ENCODE data around the gene LOX. TPM values are rescaled to one million over a fixed set of nuclear protein-coding genes. Genes with fewer than 3 reads are reported as not detected.
A peak's percentile ranks its signal among the peaks of the same experiment; 100 is the strongest.

LOX gene
- total RNA-seq: not detected

- Mint-ChIP-seq H3K27ac (no peak within 1 kb of the TSS), H3K4me1 (ENCODE audit: low read depth) (peaks cover 16% of the 10 kb centered on the region), H3K27me3 (ENCODE audit: low read depth) (peaks cover 55% of the 10 kb centered on the region), H3K36me3 (ENCODE audit: low read depth) (no peaks in the 10 kb centered on the region), H3K9me3 (ENCODE audit: insufficient read depth) (no peaks in the 10 kb centered on the region), H3K4me3 (peak within 1 kb of the TSS; percentile 71)
- ChIA-PET POLR2A (interaction anchor here (1.0 kb wide), 1 partner anchor 116 kb away, joined by 3 read pairs; no protein-coding TSS in a partner anchor), CTCF (interaction anchor here (1.3 kb wide), 1 partner anchor 23 kb away, joined by 3 read pairs; no protein-coding TSS in a partner anchor)
- ATAC-seq (no peak), DNase-seq (no peak)
These were observed at the start of gene LOX for GRCh38 chr5:122078116-122079110. TSS of gene LOX (minus strand) at chr5:122078259. CDS start at chr5:122077985, 274 bp downstream.

GRCh38 chr5:122126756-122127321 lies 48.8 kb upstream of the LOX start:
- Mint-ChIP-seq H3K9me3 (ENCODE audit: insufficient read depth) (no peaks in the 10 kb centered on the region), H3K27me3 (ENCODE audit: low read depth) (no peaks in the 10 kb centered on the region), H3K36me3 (ENCODE audit: low read depth) (no peaks in the 10 kb centered on the region), H3K4me3 (no peak overlapping the region), H3K4me1 (ENCODE audit: low read depth) (no peaks in the 10 kb centered on the region), H3K27ac (no peak overlapping the region)
- DNase-seq (no peak), ATAC-seq (no peak)
- ChIA-PET CTCF (no interaction called here), POLR2A (no interaction called here)

GRCh38 chr5:122126177-122126755 lies 48.2 kb upstream of the LOX start:
- ATAC-seq (no peak), DNase-seq (no peak)
- ChIA-PET CTCF (no interaction called here), POLR2A (no interaction called here)
- Mint-ChIP-seq H3K4me3 (no peak overlapping the region), H3K27me3 (ENCODE audit: low read depth) (no peaks in the 10 kb centered on the region), H3K9me3 (ENCODE audit: insufficient read depth) (no peaks in the 10 kb centered on the region), H3K4me1 (ENCODE audit: low read depth) (no peaks in the 10 kb centered on the region), H3K27ac (no peak overlapping the region), H3K36me3 (ENCODE audit: low read depth) (no peaks in the 10 kb centered on the region)

- Mint-ChIP-seq H3K27me3 (ENCODE audit: low read depth) (peaks cover 2% of the 10 kb centered on the region), H3K4me3 (no peak overlapping the region), H3K27ac (no peak overlapping the region), H3K9me3 (ENCODE audit: insufficient read depth) (no peaks in the 10 kb centered on the region), H3K4me1 (ENCODE audit: low read depth) (no peaks in the 10 kb centered on the region), H3K36me3 (ENCODE audit: low read depth) (no peaks in the 10 kb centered on the region)
- ChIA-PET CTCF (no interaction called here), POLR2A (no interaction called here)
- ATAC-seq: no peak
- no peak for DNase-seq
These were observed 46.7 kb upstream of the LOX start for GRCh38 chr5:122124766-122125165.

- H3K4me3 Mint-ChIP-seq: no peak overlapping the region
- ChIA-PET CTCF (no interaction called here), POLR2A (no interaction called here)
- no peaks in the 10 kb centered on the region for H3K4me1 Mint-ChIP-seq (ENCODE audit: low read depth)
- H3K27me3 Mint-ChIP-seq (ENCODE audit: low read depth): peaks cover 2% of the 10 kb centered on the region
- H3K27ac Mint-ChIP-seq: no peak overlapping the region
- no peaks in the 10 kb centered on the region for H3K9me3 Mint-ChIP-seq (ENCODE audit: insufficient read depth)
- DNase-seq: no peak
- ATAC-seq: no peak
- no peaks in the 10 kb centered on the region for H3K36me3 Mint-ChIP-seq (ENCODE audit: low read depth)
These were observed 43.7 kb upstream of the LOX start for GRCh38 chr5:122121479-122122465.

- DNase-seq: no peak
- POLR2A ChIA-PET: no interaction called here
- no peaks in the 10 kb centered on the region for H3K4me1 Mint-ChIP-seq (ENCODE audit: low read depth)
- no peaks in the 10 kb centered on the region for H3K9me3 Mint-ChIP-seq (ENCODE audit: insufficient read depth)
- CTCF ChIA-PET: no interaction called here
- H3K27me3 Mint-ChIP-seq (ENCODE audit: low read depth): peaks cover 2% of the 10 kb centered on the region
- no peak overlapping the region for H3K27ac Mint-ChIP-seq
- no peaks in the 10 kb centered on the region for H3K36me3 Mint-ChIP-seq (ENCODE audit: low read depth)
- no peak overlapping the region for H3K4me3 Mint-ChIP-seq
- ATAC-seq: no peak
These were observed 42.9 kb upstream of the LOX start for GRCh38 chr5:122120957-122121356.

GRCh38 chr5:122120493-122120892 lies 42.4 kb upstream of the LOX start:
- Mint-ChIP-seq H3K4me3 (no peak overlapping the region), H3K27me3 (ENCODE audit: low read depth) (peaks cover 2% of the 10 kb centered on the region), H3K36me3 (ENCODE audit: low read depth) (no peaks in the 10 kb centered on the region), H3K4me1 (ENCODE audit: low read depth) (no peaks in the 10 kb centered on the region), H3K27ac (no peak overlapping the region), H3K9me3 (ENCODE audit: insufficient read depth) (no peaks in the 10 kb centered on the region)
- ChIA-PET CTCF (no interaction called here), POLR2A (no interaction called here)
- DNase-seq: no peak
- no peak for ATAC-seq

- DNase-seq (no peak), ATAC-seq (no peak)
- Mint-ChIP-seq H3K9me3 (ENCODE audit: insufficient read depth) (no peaks in the 10 kb centered on the region), H3K4me1 (ENCODE audit: low read depth) (no peaks in the 10 kb centered on the region), H3K4me3 (no peak overlapping the region), H3K27ac (no peak overlapping the region), H3K27me3 (ENCODE audit: low read depth) (peaks cover 4% of the 10 kb centered on the region), H3K36me3 (ENCODE audit: low read depth) (no peaks in the 10 kb centered on the region)
- ChIA-PET CTCF (no interaction called here), POLR2A (no interaction called here)
These were observed 41.1 kb upstream of the LOX start for GRCh38 chr5:122119205-122119604.

- no peaks in the 10 kb centered on the region for H3K4me1 Mint-ChIP-seq (ENCODE audit: low read depth)
- no peak for ATAC-seq
- no peak for DNase-seq
- H3K36me3 Mint-ChIP-seq (ENCODE audit: low read depth): no peaks in the 10 kb centered on the region
- H3K27ac Mint-ChIP-seq: no peak overlapping the region
- H3K27me3 Mint-ChIP-seq (ENCODE audit: low read depth): peaks cover 4% of the 10 kb centered on the region
- no peak overlapping the region for H3K4me3 Mint-ChIP-seq
- POLR2A ChIA-PET: no interaction called here
- CTCF ChIA-PET: no interaction called here
- H3K9me3 Mint-ChIP-seq (ENCODE audit: insufficient read depth): no peaks in the 10 kb centered on the region
These were observed 40.4 kb upstream of the LOX start for GRCh38 chr5:122118356-122118948.

- Mint-ChIP-seq H3K27ac (no peak overlapping the region), H3K4me3 (no peak overlapping the region), H3K27me3 (ENCODE audit: low read depth) (peaks cover 4% of the 10 kb centered on the region), H3K4me1 (ENCODE audit: low read depth) (no peaks in the 10 kb centered on the region), H3K9me3 (ENCODE audit: insufficient read depth) (no peaks in the 10 kb centered on the region), H3K36me3 (ENCODE audit: low read depth) (no peaks in the 10 kb centered on the region)
- no peak for ATAC-seq
- no peak for DNase-seq
- CTCF ChIA-PET: no interaction called here
- POLR2A ChIA-PET: no interaction called here
These were observed 36.4 kb upstream of the LOX start for GRCh38 chr5:122114501-122114900.

GRCh38 chr5:122112733-122113558 lies 34.9 kb upstream of the LOX start:
- ATAC-seq (no peak), DNase-seq (no peak)
- POLR2A ChIA-PET: no interaction called here
- no peaks in the 10 kb centered on the region for H3K9me3 Mint-ChIP-seq (ENCODE audit: insufficient read depth)
- CTCF ChIA-PET: no interaction called here
- no peaks in the 10 kb centered on the region for H3K36me3 Mint-ChIP-seq (ENCODE audit: low read depth)
- H3K4me3 Mint-ChIP-seq: no peak overlapping the region
- no peak overlapping the region for H3K27ac Mint-ChIP-seq
- H3K27me3 Mint-ChIP-seq (ENCODE audit: low read depth): peaks cover 4% of the 10 kb centered on the region
- no peaks in the 10 kb centered on the region for H3K4me1 Mint-ChIP-seq (ENCODE audit: low read depth)

All from activated CD8-positive, alpha-beta T cell treated with anti-CD3 and anti-CD28 coated beads, Interleukin-2, amount 10 ng/mL, durations not matched to agents 7 days and 5 days (primary cell).